ENCODE measurements around the gene POU3F3.

The POU3F3 gene

DNA sequence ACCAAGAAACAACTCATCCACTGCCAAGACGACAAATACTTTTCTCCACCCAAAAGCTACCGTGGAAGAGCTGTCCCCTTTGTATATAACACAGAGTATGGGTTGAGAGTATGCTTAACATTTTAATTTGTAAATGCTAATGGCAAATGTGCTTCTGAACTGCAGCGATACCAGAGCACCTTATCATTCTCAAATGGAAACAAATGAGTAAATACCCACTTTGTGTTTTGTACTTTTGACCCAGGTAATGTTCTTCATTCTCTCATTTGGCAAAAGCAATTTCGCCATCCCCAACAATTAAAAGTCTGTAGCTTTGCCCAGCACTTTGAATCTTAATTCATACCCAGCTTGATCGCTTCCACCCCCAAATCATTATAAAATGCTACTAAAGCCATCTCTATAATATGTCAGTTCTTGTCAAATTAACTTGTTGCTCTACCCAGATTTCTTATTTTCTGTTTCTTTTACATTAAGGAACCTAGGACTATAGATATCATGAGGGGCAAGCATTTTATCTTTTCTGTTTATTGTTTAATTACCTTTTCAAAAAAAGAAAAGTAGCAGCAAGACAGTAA, 6.2 kb upstream of the POU3F3 start:
- DNase-seq (ENCODE audit: low read depth), result no peak
- TF ChIP-seq, protein P1, sequence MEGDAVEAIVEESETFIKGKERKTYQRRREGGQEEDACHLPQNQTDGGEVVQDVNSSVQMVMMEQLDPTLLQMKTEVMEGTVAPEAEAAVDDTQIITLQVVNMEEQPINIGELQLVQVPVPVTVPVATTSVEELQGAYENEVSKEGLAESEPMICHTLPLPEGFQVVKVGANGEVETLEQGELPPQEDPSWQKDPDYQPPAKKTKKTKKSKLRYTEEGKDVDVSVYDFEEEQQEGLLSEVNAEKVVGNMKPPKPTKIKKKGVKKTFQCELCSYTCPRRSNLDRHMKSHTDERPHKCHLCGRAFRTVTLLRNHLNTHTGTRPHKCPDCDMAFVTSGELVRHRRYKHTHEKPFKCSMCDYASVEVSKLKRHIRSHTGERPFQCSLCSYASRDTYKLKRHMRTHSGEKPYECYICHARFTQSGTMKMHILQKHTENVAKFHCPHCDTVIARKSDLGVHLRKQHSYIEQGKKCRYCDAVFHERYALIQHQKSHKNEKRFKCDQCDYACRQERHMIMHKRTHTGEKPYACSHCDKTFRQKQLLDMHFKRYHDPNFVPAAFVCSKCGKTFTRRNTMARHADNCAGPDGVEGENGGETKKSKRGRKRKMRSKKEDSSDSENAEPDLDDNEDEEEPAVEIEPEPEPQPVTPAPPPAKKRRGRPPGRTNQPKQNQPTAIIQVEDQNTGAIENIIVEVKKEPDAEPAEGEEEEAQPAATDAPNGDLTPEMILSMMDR (conservative IDR thresholded peaks at IDR 0.05; ENCODE audit: low read length), result no peak
- H3K4me3 ChIP-seq (ENCODE audit: low read length), result no peak overlapping the region

- no peak overlapping the region for H3K4me3 ChIP-seq (ENCODE audit: low read length)
- TF ChIP-seq, protein P1 (conservative IDR thresholded peaks at IDR 0.05; ENCODE audit: low read length), result no peak
- no peak for DNase-seq (ENCODE audit: low read depth)
Observed at GRCh38 chr2:104848526-104848925, 5.4 kb upstream of the POU3F3 start.

DNA sequence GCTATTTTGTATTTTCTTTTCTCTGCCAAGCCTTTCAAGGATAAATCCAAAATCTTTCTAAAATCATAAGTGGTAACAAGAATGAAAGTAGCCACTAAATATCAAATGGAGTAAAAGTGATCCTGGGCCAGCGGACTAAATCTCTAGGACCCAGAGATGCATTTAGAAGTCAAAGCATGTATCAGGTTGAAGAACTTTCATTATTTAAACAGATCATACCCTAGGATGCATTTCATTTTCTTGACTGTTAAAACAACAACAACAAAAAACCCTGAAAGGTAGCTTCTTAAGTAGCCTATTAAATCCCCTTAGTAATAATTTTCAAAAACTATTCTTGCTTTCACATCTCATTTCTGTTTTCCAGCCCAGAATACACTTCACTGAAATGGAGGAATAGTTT, 4.8 kb upstream of the POU3F3 start:
- DNase-seq (ENCODE audit: low read depth), result no peak
- TF ChIP-seq, protein P1 (conservative IDR thresholded peaks at IDR 0.05; ENCODE audit: low read length), result no peak
- H3K4me3 ChIP-seq (ENCODE audit: low read length), result no peak overlapping the region

- TF ChIP-seq, protein P1 (conservative IDR thresholded peaks at IDR 0.05; ENCODE audit: low read length), result peak; percentile 81
- H3K4me3 ChIP-seq (ENCODE audit: low read length), result no peak overlapping the region
- DNase-seq (ENCODE audit: low read depth), result peak; percentile 60
Observed at GRCh38 chr2:104849618-104850141, 4.2 kb upstream of the POU3F3 start.

- DNase-seq (ENCODE audit: low read depth), result no peak
- TF ChIP-seq, protein P1 (conservative IDR thresholded peaks at IDR 0.05; ENCODE audit: low read length), result no peak
- no peak overlapping the region for H3K4me3 ChIP-seq (ENCODE audit: low read length)
Observed at GRCh38 chr2:104850361-104851290, 3.3 kb upstream of the POU3F3 start.

- H3K4me3 ChIP-seq (ENCODE audit: low read length), result no peak overlapping the region
- TF ChIP-seq, protein P1 (conservative IDR thresholded peaks at IDR 0.05; ENCODE audit: low read length), result no peak
- DNase-seq (ENCODE audit: low read depth), result no peak
Observed at GRCh38 chr2:104851291-104852089, 2.4 kb upstream of the POU3F3 start.

Measured in AG10803 (cell line).